HK-2 (cell line): Measurements from ENCODE around the gene VAPB.
A peak's percentile ranks its signal among the peaks of the same experiment; 100 is the strongest.

ENCODE experiments used
- DNase-seq: peaks from one replicate; pipeline ENCODE4 v3.0.0-alpha.2; 2018; ENCODE audit not compliant: unreplicated experiment

VAPB gene

DNA sequence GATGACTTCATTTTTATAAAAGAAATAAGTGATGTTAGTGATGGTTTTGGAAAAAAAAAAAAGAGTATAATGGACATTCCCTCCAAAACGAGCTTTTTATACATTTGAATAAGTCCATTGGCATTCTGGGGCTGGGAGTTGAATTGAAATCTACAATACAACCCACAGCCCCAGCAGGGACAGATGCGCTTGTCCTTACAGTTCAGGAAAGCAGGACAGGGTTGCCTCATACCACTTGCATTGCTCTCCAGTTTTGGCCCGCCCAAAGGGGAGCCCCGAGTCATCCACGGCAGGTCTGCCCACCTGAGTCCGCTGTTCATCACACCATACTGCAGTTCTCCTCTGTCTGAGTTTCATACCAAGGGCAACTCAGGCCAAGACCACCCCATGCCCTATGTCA lies 46.2 kb downstream of the VAPB start:
- no peak for DNase-seq

DNA sequence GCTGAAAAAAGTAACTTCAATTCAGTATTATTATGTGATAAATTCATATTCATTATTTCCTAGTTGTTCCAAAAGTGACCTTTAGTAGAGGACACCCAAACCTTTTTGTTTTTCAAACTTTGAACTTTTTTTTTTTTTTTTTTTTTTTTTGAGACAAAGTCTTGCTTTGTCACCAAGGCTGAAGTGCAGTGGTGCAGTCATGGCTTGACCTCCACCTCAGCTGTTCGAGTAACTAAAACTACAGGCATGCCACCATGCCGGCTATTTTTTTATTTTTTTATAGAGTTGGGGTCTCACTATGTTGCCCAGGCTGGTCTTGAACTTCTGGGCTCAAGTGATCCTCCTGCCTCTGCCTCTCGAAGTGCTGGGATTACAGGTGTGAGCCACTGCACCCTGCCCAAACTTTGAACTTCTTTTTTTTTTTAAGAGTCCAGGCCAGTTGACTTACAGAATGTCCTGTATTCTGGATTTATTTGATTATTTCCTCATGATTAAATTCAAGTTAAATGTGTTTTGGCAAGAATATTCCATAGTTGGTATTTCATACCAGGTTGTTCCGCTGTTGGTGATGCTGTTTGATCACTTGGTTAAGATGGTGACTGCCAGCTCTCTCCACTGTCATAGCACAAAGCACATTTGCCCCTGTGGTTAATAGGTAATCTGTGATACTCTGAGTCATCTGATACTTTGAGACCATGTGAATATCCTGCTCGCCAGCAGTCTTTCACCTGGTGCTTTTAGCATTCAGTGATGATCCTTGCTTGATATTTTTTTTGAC lies 48.0 kb downstream of the VAPB start:
- peak; percentile 24 for DNase-seq

- no peak for DNase-seq
Observed at GRCh38 chr20:58438970-58439808, 50.2 kb downstream of the VAPB start.

DNA sequence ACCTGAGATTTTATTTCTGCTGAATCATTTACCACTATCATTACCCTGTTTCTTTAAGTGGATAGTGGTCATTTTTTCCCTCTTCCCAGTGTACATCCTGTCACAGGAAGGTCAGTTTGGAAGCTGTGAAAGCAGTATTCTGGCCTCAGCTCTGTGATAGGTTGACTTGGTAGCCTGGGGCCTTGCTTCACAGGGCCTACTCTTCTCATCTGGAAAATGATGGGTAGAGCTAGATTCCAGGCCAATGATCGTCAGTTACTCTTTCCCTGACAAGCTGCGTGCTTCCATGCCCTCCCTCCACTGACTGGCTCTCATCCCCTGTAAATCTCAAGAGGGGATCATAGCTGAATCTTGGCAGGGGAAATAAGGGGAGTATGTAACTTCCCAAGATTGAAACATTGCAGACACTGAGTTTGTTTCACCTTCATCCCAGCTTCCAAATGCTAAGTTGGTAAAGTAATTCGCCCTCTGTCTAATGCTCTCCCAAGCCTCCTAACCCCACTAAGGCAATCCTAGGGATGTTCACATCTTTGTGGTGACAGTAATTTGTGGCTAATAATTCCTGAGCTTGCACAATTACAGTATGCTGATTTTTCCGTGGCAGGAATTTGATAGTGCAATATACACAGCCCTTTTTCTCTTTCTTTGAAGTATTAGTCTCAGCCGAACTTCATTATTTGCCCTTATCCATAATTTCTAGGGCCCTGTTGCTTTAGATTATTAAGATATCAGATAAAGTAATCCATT lies 51.2 kb downstream of the VAPB start:
- DNase-seq = no peak

GRCh38 chr20:58441723-58442122 lies 52.7 kb downstream of the VAPB start:
- DNase-seq = no peak

GRCh38 chr20:58444746-58445255 lies 55.8 kb downstream of the VAPB start:
- DNase-seq = no peak

- no peak for DNase-seq
Observed at GRCh38 chr20:58446264-58446959, 57.4 kb downstream of the VAPB start.

- DNase-seq = no peak
Observed at GRCh38 chr20:58446960-58447265, 57.9 kb downstream of the VAPB start.

GRCh38 chr20:58447511-58448391 lies 58.7 kb downstream of the VAPB start:
- DNase-seq = peak; percentile 61

- no peak for DNase-seq
Observed at GRCh38 chr20:58448958-58449357, 59.9 kb downstream of the VAPB start.

DNA sequence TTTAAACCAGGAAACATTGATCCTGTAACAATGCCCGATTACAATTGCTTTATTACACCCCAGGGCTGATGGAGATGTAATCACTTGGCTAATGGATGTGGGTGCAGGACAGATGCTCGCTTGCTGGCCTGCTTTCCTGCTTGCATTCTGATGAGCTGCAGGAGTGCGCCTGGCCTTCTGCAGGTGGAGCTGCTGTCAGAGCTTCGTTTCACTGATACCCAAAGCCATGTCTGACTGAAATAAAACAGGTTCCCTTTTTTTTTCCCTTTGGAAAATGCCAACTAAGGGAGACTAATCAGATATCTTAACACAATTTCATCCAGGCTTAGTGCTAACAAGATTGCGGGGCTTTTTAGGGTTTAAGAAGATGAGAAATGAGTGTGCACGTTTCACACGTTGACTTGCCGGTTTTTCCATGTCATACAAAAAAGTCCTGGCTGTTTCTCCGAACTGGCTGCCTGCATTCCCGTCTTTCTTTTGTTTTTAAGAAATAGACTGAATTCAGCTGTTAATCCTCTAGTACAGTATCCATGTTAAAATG lies 60.7 kb downstream of the VAPB start:
- no peak for DNase-seq

DNA sequence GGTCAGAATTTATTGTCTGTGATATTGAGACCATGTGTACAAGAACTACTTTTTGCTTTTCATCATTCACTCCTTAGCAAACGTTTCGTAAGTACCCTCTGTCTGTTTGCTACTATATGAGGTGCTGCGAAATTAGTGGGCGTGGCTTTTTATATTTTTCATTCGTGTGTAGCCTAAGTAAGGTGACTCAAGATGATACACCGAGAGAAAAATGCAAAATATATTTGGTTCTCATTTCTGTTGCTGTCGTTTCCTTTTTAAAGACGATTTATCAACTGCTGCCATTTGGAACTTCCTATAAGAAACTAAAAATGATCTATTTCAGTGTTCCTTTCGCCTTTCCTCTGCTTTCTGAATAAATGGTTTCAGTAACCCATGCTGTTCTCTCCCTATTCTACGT lies 61.2 kb downstream of the VAPB start:
- DNase-seq = no peak

DNA sequence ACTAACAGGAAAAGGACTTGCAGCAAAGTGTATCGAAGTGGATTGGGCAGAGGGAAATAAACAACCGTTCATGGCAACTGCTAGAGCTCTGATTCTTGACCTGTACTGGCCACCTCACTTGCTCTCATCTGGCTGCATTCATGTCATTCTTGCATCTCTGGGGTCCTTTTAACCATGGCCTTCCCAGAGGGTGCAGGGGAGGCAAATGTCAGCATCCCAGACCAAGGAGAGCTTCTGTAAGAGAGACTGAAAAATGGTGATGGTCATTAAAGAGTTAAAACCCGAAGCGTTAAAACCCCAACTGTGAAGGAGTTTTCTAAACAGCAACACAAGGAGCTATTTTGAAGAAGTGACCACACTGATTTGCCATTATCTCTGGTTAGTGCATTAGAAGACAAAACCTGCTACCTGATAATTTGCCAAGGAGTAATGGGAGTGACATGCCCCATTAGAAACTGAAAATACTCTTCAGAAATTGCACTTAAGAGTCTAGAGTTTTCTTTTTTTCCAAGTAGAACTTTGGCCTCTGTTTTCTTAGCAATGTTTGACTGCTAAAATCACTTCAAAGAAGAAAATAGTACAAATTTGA lies 63.7 kb downstream of the VAPB start:
- DNase-seq = no peak

DNA sequence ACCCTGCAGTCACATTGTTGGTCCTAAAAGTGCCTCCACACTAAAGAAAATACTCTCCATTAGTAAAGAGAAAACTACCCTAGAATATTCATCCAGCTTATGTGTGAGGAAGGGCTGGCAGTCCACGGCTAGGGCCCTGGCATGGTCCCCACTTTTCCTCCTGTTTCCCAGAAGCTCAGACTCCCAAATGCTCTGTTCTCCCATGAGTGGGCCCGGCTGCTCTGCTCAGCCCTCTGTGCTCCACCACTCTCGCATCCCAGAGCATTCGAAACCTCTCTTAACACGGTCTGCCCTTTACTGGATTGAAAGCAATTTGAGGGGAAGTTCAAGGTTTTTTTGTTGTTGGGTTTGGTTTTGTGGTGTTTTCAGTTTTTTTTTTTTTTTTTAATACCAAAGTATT lies 64.4 kb downstream of the VAPB start:
- no peak for DNase-seq

DNA sequence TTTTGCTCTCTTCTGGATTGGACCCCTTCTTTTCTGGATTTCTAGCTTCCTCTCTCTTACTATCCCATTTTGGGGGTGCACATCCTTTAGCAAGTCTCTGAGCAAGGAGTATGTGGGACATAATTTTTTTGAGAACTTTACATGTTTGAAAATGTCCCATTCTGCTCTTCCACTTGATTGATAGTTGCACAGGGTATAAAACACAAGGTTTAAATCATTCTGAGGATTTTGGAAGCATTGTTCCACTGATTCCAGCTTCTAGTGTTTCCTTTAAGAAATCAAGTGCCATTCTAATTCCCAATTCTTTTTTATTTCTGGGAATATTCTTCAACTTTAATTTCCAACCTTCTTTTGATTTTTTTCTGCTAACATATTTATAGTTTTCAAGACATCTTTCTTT lies 65.4 kb downstream of the VAPB start:
- DNase-seq = no peak

DNA sequence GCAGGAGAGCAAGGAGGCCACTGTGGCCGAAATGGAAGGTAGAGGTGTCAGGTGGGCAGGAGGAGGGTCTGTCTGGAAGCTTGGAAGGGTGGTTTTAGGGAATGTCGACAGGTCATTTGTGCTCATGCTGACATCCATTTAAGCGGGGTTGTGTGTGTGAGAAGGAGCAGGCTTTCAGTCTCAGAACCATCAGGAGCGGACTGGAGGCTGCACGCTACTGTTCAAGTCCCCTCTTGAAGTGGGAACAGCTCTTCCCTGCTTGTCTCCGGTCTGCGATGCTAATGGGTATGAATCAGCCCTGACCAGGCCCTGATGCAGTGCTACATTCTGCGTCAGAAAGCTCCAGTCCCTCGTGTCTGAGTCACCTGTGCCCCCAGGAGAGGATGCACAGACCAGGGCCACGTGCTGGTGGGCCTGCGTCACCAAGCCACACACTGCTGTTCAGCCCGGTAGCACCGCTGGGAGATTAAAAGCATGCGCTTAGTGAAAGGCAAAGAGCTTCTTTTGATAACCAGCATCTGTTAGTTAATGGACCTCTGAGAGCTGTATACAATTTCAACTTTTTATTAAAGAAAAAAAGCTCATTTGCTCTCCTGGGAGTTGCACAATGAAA lies 68.2 kb downstream of the VAPB start:
- no peak for DNase-seq

DNA sequence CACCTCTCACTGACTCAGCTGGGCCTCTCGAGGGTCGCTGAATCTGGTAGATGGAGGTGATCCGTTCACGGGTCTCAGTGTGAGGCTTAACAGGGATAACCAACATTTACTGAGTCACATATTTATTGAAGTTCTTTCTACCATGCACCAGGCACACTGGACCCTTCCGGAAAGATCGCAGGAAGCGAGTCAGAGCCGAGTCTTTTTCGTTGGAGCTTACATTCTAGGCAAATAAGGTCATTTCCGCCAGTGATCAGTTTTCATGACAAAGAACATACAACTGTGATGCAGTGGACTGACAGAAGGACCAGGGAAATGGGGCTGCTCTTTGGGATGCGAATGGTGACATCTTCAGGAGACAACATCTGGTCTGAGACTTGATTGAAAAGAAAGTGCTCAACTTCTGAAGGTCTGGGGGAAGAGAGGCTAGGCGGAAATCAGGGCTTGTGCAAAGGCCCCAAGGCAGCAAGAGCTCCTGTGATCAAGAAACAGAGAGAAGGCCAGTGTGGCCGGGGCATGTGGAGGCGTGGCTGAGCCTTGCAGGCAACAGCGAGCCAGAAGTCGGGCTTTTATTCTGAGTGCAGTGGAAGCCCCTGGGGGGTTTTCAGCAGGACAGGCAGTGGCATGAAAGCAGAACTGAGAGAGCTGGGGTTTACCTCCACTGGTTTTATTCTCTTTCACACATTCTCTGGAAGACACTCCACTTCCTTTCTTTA lies 69.5 kb downstream of the VAPB start:
- no peak for DNase-seq

DNA sequence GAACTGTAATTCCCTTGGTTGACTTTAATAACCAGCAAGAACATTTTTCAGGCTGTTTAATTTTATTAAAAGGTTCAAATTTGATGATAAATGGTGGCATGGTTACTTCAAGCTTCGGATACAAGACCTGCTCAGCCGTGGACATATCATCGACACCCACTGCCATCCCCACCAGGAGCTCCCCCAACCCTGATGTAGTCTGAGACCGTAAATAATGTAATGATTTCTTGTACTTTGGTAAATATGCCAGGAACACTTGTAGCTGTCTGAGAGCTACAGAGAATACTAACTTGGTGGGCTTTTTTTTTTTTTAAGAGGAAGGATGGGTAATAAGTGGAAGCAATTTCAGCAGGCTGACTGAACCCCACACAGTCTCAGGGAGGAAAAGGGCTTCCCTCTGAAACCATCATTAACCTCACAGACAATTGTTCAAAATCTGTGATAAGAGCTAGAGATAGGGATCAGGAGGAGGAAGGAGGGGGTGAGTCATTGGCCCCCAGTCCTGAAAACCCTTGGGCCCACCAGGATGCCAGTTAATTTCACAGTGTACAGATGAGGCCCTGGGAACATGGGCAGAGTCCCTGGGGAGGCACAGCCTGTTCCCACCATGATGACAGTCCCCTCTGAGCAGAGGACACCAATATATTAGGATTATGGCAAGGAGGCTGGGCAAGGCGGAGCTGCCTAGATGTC lies 70.2 kb downstream of the VAPB start:
- DNase-seq = no peak
